Measurements from ENCODE around the gene PRKAG1.

Gene PRKAG1

DNA sequence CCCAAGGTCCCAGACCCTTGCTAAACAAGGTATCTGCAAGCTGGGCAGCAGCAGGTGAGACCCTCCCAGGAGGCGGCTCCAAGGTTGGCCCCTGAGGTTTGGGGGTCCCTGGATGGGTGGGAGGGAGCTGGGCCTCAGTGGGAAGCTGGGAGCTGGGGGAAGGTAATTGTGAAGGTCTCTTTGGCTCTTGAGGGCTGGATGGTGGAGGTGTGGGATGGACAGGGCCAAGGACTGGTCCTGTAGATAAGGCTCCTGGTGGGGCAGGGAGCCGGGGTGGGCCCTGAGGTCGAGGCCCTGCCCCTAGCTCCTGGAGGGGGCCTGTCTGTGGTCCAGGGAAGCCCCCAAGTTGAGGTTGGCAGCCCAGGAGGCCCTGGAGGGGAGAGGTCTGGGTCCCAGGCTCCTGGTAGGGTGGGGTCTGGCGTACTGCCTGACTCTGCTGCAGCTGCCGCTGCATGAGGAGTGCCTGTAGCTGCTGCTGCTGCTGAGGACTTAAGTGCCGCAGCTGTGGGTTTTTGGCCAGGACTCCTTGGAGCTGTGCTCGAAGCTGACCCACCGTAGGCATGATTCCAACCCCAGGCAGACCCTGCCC is 13.1 kb upstream of the PRKAG1 start:
- DNase-seq (ENCODE audit: low read depth) = no peak

DNA sequence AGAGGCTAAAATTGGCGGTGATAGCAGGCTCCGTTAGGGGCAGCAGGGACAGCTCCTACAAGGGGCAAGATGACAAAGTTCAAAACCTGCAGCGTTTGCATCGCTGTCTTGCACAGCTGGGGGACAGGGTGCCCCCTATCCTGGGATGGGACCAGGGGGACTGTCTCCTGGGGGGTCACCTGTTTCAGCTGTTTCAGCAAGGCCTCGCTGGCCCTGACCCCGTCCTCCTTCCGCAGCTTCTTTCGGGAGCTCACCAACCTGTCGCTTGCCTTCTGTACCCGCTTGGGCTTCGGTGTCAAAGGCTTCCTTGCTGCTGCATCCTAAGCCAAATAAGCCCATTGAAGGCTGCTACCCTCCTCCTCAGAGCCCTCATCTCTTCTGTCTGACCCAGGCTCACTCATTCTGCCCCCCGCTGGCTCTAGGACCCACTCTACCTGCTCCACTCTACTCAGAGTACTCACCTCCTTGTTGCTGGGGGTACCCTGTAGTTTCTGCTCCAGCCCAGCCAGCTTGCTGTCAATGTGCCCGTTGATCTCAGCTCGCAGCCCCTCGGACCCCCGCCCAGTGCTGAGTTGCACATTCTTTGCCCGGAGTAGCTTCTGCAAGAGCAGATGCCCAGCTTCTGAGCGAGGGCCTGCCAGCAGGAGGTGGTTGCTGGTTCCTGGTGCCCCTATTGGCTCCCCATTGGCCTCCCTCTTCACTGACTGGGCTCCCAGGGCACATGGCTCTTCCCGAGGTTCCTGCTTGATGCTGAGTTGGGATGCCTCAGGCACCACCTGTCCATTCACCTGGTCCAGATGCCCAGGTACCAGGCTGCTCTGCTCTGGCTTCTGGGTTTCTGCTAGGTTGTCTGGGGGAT is 12.4 kb upstream of the PRKAG1 start:
- no peak for DNase-seq (ENCODE audit: low read depth)

DNA sequence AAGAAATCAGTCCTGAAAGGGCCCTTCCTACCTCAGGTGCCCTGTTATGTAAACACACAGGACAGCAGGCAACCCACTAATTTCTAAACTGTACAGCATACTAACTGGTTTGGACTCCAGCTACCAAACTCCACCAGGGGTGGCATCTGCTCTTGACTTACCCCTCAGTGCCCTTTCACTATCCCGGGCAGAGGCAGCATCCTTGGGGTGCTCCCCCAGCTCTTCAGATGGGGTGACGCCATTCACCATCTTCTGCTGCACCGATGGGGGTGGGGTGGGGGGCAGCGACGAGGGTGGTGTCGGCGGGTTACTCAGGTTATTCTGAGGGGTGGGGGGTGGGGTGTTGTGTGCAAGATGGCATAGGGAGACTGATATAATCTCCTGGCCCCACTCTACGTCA is 11.5 kb upstream of the PRKAG1 start:
- no peak for DNase-seq (ENCODE audit: low read depth)

DNA sequence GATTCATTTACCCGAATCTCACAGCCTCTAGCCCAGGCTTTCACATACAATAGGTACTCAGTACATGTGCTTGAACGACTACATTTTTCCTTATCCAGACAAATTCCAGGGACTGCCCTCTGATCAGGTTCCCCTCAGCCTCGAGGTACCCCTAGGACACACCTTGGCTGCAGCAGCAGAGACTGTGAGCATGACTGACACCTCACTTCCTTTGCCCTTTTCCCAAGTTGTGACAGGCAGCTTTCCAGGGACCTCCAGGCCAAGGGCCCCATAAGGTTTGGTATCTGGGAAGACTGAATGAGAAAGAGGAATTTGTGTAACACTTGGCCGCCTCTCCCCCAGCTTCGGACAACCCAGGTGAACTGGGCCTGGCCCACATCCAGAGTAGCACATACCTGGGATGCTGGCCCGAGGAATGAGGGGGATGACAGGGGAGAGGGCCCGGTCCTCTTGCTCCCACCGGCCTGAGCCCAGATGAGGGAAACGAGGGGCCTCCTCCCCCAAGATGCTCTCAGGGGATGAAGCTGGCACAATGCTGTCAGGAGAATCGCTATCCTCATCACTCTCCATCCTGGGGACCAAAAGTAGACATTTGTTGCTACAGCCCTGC is 10.2 kb upstream of the PRKAG1 start:
- no peak for DNase-seq (ENCODE audit: low read depth)

DNA sequence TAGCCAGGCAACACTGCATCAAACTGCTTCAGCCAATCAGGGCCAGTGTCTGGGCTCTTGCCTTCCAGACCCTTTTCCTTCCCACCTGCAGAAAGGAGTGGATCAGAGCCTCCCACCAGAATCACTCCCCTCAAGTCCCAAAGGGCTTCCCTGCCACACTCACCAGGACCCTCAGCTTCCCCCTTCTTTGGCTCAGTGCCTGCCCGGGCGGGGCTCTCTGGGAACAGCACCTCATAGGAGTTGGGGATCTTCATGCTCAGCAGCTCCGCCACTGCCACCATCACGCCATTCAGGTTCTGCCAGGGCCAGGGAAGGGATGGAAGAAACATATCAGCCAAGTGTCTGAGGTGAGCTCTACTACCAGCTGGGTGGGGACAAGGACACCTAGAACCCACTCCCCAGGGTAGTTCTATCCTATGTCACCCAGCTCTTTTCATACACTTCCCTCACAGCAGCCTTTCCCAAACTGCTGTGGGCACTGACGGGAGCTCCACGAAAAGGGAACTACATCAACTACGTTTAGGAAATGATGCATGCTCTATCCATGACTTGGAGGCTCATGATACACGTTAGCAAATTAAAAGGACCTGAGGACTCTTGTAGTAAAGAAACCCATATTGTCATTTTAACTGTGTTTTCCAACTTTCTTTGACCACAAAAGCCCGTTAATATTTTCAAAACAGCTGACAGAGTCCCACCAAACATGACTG is 9.4 kb upstream of the PRKAG1 start:
- no peak for DNase-seq (ENCODE audit: low read depth)

DNA sequence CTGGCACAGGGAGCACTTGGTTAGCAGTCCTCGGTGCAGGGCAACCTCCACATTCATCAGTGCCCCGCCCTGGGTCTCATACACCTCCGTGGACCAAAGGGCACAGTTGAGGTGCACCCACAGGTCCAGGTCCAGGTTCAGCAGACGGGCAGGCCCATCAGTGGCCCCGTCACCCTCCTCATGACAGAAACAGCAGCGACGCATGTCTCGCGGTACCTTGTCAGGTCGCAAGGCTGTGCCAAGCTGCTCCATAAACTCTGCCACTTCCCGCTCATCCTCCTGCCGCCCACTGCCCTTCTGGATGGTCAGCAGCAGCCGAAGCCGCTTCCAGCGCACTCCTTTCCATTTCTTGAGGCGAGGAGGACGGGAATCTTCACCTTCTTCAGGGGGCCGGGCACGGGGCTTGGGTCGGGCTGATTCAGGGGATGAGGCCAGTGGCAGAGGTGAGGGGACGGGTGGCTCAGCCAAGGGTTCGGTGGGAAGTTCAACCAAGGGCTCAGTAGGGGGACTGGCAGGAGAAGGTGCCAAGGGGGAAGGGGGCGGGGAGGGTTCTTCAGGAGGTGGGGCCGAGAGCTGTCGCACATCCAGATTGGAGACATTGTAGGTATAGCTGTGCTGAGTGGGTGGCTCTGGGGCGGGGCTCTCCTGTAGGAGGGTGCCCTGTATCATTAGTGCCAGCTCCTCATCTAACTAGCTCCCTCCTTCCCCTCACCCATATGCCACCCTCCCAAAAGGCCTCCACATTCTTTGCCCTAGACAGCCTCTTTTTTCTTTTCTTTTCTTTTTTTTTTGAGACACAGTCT is 8.3 kb upstream of the PRKAG1 start:
- no peak for DNase-seq (ENCODE audit: low read depth)

DNA sequence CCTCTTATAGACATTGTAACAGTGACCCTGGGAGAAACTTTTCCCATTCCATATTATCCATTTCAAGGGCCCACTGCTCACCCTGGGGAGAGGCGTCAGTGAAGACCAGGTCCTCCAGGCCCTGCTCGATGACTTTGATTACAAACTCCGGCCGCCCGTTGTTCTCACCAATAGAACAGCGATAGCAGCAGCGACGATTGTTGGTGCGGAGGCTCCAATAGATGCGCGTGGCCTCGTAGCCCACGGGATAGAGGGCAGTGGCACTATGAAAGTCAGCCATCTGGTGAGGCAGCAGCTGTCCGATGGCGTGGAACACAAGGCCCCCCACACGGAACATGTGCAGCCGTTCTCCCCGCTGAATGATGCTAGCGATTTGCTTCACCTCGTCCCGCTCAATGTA is 7.5 kb upstream of the PRKAG1 start:
- no peak for DNase-seq (ENCODE audit: low read depth)

DNA sequence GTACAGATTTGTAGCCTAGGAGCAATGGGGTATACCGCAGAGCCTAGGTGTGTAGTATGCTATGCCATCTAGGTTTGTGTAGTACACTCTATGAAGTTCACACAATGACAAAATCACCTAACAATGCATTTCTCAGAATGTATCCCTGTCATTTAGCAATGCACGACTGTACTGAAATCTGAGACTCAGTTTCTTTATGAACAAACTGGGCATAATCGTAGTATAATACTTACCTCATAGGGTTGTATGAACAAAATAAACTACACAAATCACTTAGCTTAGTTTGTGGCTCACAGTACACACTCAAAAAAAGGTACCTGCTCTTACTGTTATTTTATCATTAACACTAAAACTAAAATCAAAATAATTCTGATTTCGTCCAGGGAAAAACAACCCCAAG is 6.9 kb upstream of the PRKAG1 start:
- DNase-seq (ENCODE audit: low read depth) = no peak

DNA sequence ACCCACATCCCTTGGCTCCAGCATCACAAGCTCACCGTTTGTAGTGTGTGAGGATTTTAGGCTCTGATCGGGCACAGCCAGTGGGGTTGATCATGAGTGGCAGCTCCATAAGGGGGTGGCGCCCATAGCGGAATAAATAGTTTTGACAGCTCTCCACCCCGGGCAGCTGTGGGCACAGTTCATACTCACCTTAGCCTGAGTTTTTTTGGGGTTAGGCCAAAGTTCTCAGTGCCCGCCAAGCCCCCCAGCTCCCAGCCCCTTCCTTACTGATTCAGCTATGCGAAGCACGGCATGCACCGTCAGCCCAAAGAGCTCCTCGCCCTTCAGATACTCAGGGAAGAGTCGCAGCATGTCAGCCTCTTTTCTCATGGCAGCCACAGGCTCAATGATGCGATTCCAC is 6.0 kb upstream of the PRKAG1 start:
- no peak for DNase-seq (ENCODE audit: low read depth)

DNA sequence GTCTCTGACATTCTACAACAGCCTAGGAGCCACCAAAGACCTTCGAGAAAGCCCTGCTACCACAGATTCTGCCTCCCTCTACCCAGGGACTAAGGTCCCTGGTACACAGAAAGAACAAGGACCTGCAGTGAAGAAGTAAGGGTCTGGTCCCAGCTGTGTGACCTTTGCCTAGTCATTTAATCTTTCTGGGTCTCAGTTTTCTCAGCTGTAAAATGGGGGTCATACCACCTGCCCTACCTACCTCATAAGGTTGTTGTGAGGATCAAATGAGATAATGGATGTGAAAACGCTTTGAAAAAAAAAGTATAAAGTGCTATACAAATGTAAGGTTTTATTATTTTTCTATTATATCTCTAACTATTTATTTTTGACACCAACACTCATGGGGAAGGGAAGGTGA is 5.2 kb upstream of the PRKAG1 start:
- no peak for DNase-seq (ENCODE audit: low read depth)

DNA sequence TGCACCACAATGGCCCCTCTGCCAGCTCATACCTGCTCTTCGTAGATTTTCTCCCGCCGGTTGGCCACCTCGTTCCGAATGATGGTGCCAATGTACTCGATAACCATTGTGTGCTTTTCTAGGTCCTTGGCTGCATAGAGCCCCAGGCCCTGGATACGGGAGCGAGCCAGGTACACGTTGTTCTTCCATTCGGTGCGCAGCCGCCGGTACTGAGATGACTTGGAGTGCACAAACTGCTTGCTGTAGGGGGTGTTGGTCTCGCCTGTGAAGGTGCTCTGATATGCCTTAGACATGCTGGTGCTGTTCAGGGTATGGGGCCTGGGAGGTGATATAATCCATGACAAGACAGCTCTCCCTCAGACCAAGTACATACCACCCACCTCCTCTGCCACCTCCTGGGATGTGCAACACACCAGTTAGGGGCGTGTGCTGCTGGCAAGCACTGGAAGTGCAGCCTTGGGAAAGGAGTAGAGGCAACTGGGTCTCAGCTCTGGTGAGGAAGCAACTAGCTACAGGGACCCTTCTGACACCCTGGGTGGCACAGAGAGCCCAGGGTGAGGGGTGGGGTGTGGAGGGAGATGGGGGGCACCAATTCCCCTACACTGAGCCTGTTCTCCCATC is 4.1 kb upstream of the PRKAG1 start:
- DNase-seq (ENCODE audit: low read depth) = no peak

DNA sequence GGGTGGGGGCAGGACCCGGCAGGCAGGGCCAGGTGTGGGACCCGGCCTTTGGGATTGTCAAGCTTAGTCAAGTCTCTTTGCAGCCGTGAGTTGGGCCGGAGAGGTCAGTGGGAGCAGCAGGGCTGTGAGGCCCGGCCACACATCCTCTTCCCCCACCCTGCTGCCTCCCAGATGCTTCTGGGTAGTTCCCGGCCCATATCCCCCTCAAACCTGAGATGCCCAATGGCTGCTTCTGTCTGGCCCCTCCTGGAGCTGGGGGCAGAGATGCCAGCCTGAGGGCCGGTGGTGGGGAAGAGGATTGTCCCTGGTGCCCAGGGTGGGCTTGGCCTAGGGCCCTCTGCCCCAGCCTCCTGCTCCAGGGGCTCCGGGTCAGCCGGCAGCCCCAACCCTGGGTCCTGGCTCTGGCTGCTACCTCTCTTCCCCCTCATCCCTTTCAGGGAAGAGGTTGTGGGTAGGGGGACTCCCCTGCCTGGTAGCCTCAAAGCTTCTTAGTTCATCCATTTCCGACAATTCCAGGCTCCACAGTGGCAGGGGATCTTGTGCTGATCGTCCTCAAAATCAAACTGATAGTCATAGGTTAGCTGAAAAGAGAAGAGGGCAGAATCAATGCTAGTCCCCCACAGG is 2.8 kb upstream of the PRKAG1 start:
- no peak for DNase-seq (ENCODE audit: low read depth)

DNA sequence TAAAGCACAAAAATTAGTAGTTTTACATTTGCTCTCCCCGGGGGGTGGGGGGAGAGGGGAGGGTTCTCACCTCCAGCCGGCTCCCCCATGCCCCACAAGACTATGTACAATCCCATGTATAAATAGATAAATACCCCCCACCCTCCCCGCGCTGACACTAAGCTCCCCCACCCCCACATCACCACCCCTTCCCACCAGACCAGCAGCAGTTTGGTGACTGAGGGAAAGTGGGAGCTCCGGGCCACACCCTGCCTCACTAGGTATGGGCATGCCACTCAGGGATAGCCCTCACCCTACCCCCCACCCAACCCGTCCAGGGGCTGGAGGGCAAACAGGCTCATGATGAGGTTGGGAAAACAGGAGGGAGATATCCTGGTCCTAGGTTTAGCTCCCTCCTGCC is 1.9 kb upstream of the PRKAG1 start:
- no peak for DNase-seq (ENCODE audit: low read depth)

DNA sequence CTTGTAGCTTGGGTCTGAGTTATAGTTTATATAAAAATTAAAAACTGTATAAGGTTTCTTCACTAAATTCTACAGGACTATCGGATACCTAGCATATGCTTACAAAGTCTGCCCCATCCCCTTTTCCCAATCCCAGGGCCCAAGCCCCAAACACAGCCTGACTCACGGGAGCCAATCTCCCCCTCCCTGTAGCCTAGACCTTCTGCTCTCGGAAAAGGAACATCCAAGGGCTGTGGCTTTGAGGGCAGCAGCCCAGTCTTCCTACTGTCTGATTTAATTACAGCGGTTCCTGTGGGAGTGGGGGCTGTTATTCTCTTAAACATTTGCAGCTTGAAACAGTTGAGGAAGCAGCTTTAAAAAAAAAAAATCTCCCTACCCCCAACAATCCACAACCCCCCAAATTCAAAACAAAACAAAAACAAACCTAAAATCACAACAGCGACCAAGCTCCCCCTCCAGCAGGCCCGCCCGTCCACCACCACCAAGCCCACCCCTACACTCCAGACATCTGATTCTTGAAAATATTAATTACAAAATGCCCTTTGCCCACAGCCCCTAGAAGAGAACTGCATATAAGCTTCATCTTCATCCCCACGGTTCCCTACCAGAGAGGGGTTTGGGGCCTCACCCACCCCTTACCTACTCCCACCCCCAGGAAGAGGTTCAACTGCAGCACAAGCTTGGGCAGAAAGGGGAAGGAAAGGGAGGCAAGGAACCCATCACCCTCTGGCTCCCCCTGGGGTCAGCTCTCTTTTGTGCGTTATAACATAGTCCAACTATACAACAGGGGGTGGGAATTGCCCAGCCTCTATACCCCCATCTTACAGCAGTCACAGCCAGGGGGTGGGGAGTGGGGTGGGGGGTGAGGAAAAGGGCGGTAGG is 1.1 kb upstream of the PRKAG1 start:
- DNase-seq (ENCODE audit: low read depth) = no peak

DNA sequence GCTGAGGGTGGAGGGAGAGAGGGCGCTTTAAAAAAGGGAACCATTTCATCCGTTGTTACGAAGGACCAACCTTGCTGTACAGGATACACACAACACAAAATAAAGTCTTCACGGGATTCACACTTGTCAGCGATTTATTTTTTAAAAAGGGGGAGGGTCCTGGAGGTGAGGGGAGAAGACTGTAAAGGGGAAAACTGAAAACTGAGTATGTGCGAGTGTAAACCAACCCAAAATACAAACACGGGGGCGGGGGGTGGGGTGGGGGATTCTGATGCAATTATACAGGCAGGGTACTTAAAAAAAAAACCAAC is 499 bp upstream of the PRKAG1 start:
- no peak for DNase-seq (ENCODE audit: low read depth)

DNA sequence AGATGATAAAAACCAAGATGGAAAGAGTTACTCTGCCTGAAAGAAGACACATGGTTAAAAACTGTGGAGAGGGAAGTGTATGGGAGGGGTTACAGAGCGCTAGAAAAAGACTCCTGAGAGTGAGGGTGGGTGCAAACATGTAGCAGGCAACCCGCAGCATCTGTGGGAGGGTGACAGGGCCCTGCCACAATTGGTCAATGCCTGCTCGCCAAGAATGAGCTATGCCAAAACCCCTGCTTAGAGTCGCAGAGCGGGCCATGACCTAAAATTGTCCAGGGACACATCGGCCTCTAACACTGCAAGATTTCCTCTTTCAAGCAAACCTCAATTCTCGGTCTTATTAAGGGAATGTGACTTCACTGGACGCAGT is 700 bp downstream of the PRKAG1 start:
- no peak for DNase-seq (ENCODE audit: low read depth)

DNA sequence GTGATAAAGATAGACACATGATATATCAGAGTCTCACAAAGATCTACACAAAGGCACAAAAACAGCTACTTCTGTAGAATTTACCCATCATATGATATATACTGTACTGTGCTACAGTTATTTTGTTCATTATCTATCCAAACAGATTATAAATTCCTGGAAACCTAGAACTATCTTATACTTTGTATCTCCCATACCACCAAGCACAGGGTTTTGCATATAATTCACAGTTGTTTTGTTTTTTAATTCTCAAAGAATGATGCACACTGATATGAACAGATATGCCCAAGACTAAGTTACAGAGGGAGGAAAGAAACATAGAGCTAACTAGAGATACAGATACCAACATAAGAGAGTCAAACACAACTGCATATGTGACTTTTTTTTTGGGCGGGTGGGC is 3.4 kb downstream of the PRKAG1 start:
- no peak for DNase-seq (ENCODE audit: low read depth)

DNA sequence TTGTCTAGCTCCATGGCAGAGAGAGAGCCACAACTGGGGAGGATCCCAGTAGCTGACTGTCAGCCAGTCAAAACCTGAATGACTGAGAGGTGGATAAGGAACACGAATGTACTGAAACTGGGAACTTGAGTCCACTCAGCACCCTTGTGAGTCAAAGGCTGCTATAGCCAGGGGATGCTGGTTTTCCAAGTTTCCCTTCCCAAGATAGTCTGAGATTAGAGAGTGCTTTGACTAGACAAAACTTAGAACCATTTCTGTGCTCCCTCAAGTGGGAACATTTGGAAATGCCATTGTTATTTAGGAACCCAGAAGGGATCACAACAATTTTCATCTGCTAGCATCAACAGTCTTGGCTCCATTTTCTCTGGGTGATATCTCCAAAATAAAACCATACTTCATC is 4.0 kb downstream of the PRKAG1 start:
- DNase-seq (ENCODE audit: low read depth) = no peak

DNA sequence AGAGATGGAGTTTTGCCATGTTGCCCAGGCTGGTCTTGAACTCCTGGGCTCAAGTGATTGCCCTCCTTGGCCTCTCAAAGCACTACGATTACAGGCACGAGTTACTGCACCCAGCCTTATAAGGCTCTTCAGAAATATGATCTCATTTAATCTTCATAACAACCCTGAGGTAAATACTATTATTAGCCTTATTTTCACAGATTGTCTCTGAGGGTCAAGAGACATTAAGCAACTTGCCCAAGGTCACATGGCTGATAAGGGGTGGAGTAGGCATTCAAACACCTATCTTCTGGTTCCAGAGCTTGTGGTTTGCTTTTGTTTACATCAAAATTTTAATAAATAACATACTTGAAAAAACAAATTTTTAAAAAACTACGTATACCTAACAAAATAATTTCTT is 5.1 kb downstream of the PRKAG1 start:
- no peak for DNase-seq (ENCODE audit: low read depth)

DNA sequence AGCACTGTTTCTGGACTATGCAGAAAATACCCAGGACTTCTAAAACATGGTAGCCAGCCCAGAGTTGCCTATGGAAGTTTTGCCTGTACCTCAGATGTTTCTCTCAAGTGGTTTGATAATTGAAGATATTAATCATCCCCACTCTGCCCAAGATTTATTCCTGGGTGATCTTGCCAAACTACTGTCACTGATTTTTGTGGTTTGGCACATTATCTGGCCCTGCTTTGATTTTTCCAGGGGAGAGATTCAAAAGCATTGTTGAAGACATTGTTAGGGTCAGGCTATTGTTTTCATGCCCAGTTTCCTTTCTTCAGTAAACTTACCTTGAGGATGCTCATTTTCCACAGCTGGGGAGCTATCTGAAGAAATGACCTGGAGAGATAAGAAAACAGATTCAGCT is 5.8 kb downstream of the PRKAG1 start:
- no peak for DNase-seq (ENCODE audit: low read depth)
